ENCODE data around the gene PARP6.

The PARP6 gene

GRCh38 chr15:72197460-72198355 is 74.6 kb downstream of the PARP6 start, which contains the start of gene GRAMD2A:
TSS of gene GRAMD2A (minus strand) at chr15:72197787.
- Histone ChIP-seq H4K8ac (ENCODE audit: low read length) (peak within 1 kb of the TSS; percentile 53), H2AFZ (ENCODE audit: low read depth, low read length) (no peak within 1 kb of the TSS), H3K4me3 (ENCODE audit: insufficient read depth in 1 of 2, low read depth in 1 of 2, low read length in 2 of 2) (peak within 1 kb of the TSS; percentile 45 to 61), H3K9ac (ENCODE audit: low read length) (peak within 1 kb of the TSS; percentile 64), H3K36me3 (ENCODE audit: control insufficient read depth in 1 of 2, insufficient read depth in 2 of 2, low read depth in 1 of 2, low read length in 2 of 2) (peaks cover 47 to 48% of the 10 kb centered on the region in 2 experiments), H3K4me1 (ENCODE audit: control insufficient read depth, insufficient read depth, low read depth, low read length) (peaks cover 26% of the 10 kb centered on the region), H2BK5ac (ENCODE audit: low read depth, low read length, poor library complexity, severe bottlenecking) (no peak within 1 kb of the TSS), H3K27me3 (ENCODE audit: control insufficient read depth in 1 of 2, insufficient read depth in 1 of 2, low read length in 2 of 2) (no peaks in the 10 kb centered on the region), H2BK120ac (ENCODE audit: low read depth, low read length) (no peak within 1 kb of the TSS), H2AK5ac (ENCODE audit: low read length, severe bottlenecking) (no peak within 1 kb of the TSS), H2BK15ac (ENCODE audit: low read depth, poor library complexity, severe bottlenecking) (no peak within 1 kb of the TSS), H3K4me2 (ENCODE audit: low read length, poor library complexity, severe bottlenecking) (peak within 1 kb of the TSS; percentile 73), H3K9me3 (ENCODE audit: control insufficient read depth, low read length) (no peaks in the 10 kb centered on the region), H3K14ac (ENCODE audit: low read length in 2 of 2) (no peak within 1 kb of the TSS), H2BK12ac (ENCODE audit: low read length in 2 of 2) (no peak within 1 kb of the TSS), H4K91ac (ENCODE audit: low read length) (no peak within 1 kb of the TSS), H3K27ac (ENCODE audit: low read length, poor library complexity, severe bottlenecking) (no peak within 1 kb of the TSS), H3K4ac (ENCODE audit: low read depth in 1 of 2, low read length in 2 of 2) (no peak within 1 kb of the TSS), H3K23ac (ENCODE audit: low read length in 2 of 2) (no peak within 1 kb of the TSS), H3K79me1 (replicated peaks; ENCODE audit: low read length, poor library complexity, severe bottlenecking) (peaks cover 5% of the 10 kb centered on the region), H3K18ac (ENCODE audit: low read depth in 1 of 2, low read length in 2 of 2) (no peak within 1 kb of the TSS)
- 13% methylated on average over 52 of the region's 83 CpGs for WGBS
- peak; percentile 37 for DNase-seq

DNA sequence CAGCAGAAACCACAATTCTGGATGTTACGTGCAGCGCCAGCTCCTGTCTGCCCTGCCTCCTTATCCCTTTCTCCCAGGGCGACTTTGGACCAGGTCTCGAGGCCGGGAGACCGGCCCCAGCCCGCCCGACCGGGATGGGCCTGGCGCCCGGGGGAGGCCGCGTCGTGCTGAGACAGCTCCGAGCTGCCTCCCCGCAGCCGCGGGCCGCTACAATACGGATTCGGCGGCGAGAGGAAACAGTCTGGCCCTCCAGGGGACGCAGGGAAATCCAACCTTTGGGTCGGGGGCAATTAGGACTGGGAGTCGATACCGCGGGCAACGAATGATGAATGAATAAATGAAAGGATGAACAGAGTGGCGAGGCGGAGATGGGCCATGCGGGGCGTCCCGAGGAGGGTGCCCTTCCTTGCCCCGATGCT is 75.3 kb downstream of the PARP6 start:
- H2BK12ac ChIP-seq (ENCODE audit: low read length in 2 of 2) = no peak overlapping the region
- H2BK15ac ChIP-seq (ENCODE audit: low read depth, poor library complexity, severe bottlenecking) = no peak overlapping the region
- no peaks in the 10 kb centered on the region for H3K9me3 ChIP-seq (ENCODE audit: control insufficient read depth, low read length)
- peak overlapping the region; percentile 59 for H3K9ac ChIP-seq (ENCODE audit: low read length)
- H3K18ac ChIP-seq (ENCODE audit: low read depth in 1 of 2, low read length in 2 of 2) = no peak overlapping the region
- 12% methylated on average over 31 of the region's 35 CpGs for WGBS
- H4K91ac ChIP-seq (ENCODE audit: low read length) = no peak overlapping the region
- no peak overlapping the region for H3K14ac ChIP-seq (ENCODE audit: low read length in 2 of 2)
- peaks cover 24% of the 10 kb centered on the region for H3K4me1 ChIP-seq (ENCODE audit: control insufficient read depth, insufficient read depth, low read depth, low read length)
- no peak overlapping the region for H2BK120ac ChIP-seq (ENCODE audit: low read depth, low read length)
- H3K23ac ChIP-seq (ENCODE audit: low read length in 2 of 2) = no peak overlapping the region
- peak overlapping the region; percentile 73 for H3K4me2 ChIP-seq (ENCODE audit: low read length, poor library complexity, severe bottlenecking)
- peak; percentile 21 for DNase-seq
- peaks cover 40 to 41% of the 10 kb centered on the region in 2 experiments for H3K36me3 ChIP-seq (ENCODE audit: control insufficient read depth in 1 of 2, insufficient read depth in 2 of 2, low read depth in 1 of 2, low read length in 2 of 2)
- no peaks in the 10 kb centered on the region for H3K27me3 ChIP-seq (ENCODE audit: control insufficient read depth in 1 of 2, insufficient read depth in 1 of 2, low read length in 2 of 2)
- H4K8ac ChIP-seq (ENCODE audit: low read length) = peak overlapping the region; percentile 53
- H3K4ac ChIP-seq (ENCODE audit: low read depth in 1 of 2, low read length in 2 of 2) = no peak overlapping the region
- peak overlapping the region; percentile 45 to 61 for H3K4me3 ChIP-seq (ENCODE audit: insufficient read depth in 1 of 2, low read depth in 1 of 2, low read length in 2 of 2)
- H3K27ac ChIP-seq (ENCODE audit: low read length, poor library complexity, severe bottlenecking) = no peak overlapping the region
- no peak overlapping the region for H2AFZ ChIP-seq (ENCODE audit: low read depth, low read length)
- H3K79me1 ChIP-seq (replicated peaks; ENCODE audit: low read length, poor library complexity, severe bottlenecking) = peaks cover 3% of the 10 kb centered on the region
- H2AK5ac ChIP-seq (ENCODE audit: low read length, severe bottlenecking) = no peak overlapping the region
- no peak overlapping the region for H2BK5ac ChIP-seq (ENCODE audit: low read depth, low read length, poor library complexity, severe bottlenecking)

DNA sequence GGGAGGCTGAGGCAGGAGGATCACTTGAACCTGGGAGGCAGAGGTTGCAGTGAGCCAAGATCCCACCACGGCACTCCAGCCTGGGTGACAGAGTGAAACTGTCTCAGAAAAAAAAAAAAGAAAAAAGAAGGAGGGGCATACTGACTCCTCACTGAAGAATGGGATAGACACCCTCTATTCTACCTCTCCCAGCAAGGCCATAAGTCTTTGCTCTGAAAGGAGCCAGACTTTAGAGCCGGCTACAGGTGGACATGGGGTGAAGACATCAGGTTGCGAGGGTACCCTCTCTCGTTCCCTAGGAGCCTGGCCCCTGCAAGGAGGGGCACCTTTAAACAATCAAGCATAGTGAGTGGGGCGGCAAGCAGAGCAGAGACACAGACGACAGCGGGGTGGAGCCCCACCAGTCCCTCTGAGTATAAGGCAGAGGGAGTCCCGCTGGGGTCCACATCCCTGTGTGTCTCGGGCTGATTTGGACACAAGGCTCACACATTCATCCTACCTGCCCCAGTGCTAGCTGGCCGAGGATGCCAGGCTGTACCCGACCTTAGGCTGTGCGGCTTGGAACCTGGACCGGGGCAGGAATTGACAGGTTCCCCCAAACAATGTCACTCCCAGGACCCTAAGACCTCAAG is 75.8 kb downstream of the PARP6 start:
- H3K79me1 ChIP-seq (replicated peaks; ENCODE audit: low read length, poor library complexity, severe bottlenecking) = peaks cover under 1% of the 10 kb centered on the region
- no peak overlapping the region for H3K9ac ChIP-seq (ENCODE audit: low read length)
- no peak overlapping the region for H3K4me3 ChIP-seq (ENCODE audit: insufficient read depth in 1 of 2, low read depth in 1 of 2, low read length in 2 of 2)
- no peak overlapping the region for H4K91ac ChIP-seq (ENCODE audit: low read length)
- H2AK5ac ChIP-seq (ENCODE audit: low read length, severe bottlenecking) = no peak overlapping the region
- peaks cover 21% of the 10 kb centered on the region for H3K4me1 ChIP-seq (ENCODE audit: control insufficient read depth, insufficient read depth, low read depth, low read length)
- H2BK15ac ChIP-seq (ENCODE audit: low read depth, poor library complexity, severe bottlenecking) = no peak overlapping the region
- 64% methylated on average over 12 of the region's 13 CpGs for WGBS
- H3K27me3 ChIP-seq (ENCODE audit: control insufficient read depth in 1 of 2, insufficient read depth in 1 of 2, low read length in 2 of 2) = no peaks in the 10 kb centered on the region
- H2AFZ ChIP-seq (ENCODE audit: low read depth, low read length) = no peak overlapping the region
- H3K18ac ChIP-seq (ENCODE audit: low read depth in 1 of 2, low read length in 2 of 2) = no peak overlapping the region
- peak; percentile 10 for DNase-seq
- H2BK120ac ChIP-seq (ENCODE audit: low read depth, low read length) = no peak overlapping the region
- H4K8ac ChIP-seq (ENCODE audit: low read length) = no peak overlapping the region
- H3K9me3 ChIP-seq (ENCODE audit: control insufficient read depth, low read length) = no peaks in the 10 kb centered on the region
- H2BK5ac ChIP-seq (ENCODE audit: low read depth, low read length, poor library complexity, severe bottlenecking) = no peak overlapping the region
- no peak overlapping the region for H3K27ac ChIP-seq (ENCODE audit: low read length, poor library complexity, severe bottlenecking)
- H3K4ac ChIP-seq (ENCODE audit: low read depth in 1 of 2, low read length in 2 of 2) = no peak overlapping the region
- no peak overlapping the region for H3K14ac ChIP-seq (ENCODE audit: low read length in 2 of 2)
- no peak overlapping the region for H3K4me2 ChIP-seq (ENCODE audit: low read length, poor library complexity, severe bottlenecking)
- H3K36me3 ChIP-seq (ENCODE audit: control insufficient read depth in 1 of 2, insufficient read depth in 2 of 2, low read depth in 1 of 2, low read length in 2 of 2) = peaks cover 35 to 37% of the 10 kb centered on the region in 2 experiments
- no peak overlapping the region for H2BK12ac ChIP-seq (ENCODE audit: low read length in 2 of 2)
- no peak overlapping the region for H3K23ac ChIP-seq (ENCODE audit: low read length in 2 of 2)

DNA sequence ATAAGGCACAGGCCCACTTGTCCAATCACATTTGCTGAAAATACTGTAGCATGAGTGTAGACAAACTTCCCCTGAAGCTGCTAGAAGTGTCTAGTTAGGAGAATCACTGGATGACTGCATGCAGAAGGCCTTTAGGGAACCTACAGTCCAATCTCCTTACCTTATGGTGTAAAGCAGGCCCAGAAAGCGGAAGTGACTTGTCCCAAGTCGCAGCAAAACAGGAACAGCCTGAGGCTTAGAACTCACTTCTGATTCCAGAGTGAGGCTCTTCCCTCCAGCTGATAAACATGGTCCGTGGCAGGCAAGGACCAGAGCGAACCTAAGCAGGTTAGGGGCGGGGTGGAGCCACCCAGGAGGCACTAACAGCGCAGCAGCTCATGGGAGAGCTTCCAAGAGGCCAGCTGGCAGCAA is 77.2 kb downstream of the PARP6 start:
- no peak overlapping the region for H2AK5ac ChIP-seq (ENCODE audit: low read length, severe bottlenecking)
- DNase-seq = no peak
- peaks cover 21 to 23% of the 10 kb centered on the region in 2 experiments for H3K36me3 ChIP-seq (ENCODE audit: control insufficient read depth in 1 of 2, insufficient read depth in 2 of 2, low read depth in 1 of 2, low read length in 2 of 2)
- H4K8ac ChIP-seq (ENCODE audit: low read length) = no peak overlapping the region
- 76% methylated on average over 6 of the region's 6 CpGs for WGBS
- H3K4ac ChIP-seq (ENCODE audit: low read depth in 1 of 2, low read length in 2 of 2) = no peak overlapping the region
- peaks cover 11% of the 10 kb centered on the region for H3K4me1 ChIP-seq (ENCODE audit: control insufficient read depth, insufficient read depth, low read depth, low read length)
- no peak overlapping the region for H2BK5ac ChIP-seq (ENCODE audit: low read depth, low read length, poor library complexity, severe bottlenecking)
- H3K4me2 ChIP-seq (ENCODE audit: low read length, poor library complexity, severe bottlenecking) = no peak overlapping the region
- no peak overlapping the region for H2AFZ ChIP-seq (ENCODE audit: low read depth, low read length)
- H3K27me3 ChIP-seq (ENCODE audit: control insufficient read depth in 1 of 2, insufficient read depth in 1 of 2, low read length in 2 of 2) = no peaks in the 10 kb centered on the region
- H2BK12ac ChIP-seq (ENCODE audit: low read length in 2 of 2) = no peak overlapping the region
- H3K14ac ChIP-seq (ENCODE audit: low read length in 2 of 2) = no peak overlapping the region
- no peak overlapping the region for H2BK120ac ChIP-seq (ENCODE audit: low read depth, low read length)
- H3K79me1 ChIP-seq (replicated peaks; ENCODE audit: low read length, poor library complexity, severe bottlenecking) = no peaks in the 10 kb centered on the region
- no peak overlapping the region for H2BK15ac ChIP-seq (ENCODE audit: low read depth, poor library complexity, severe bottlenecking)
- no peak overlapping the region for H3K9ac ChIP-seq (ENCODE audit: low read length)
- H3K4me3 ChIP-seq (ENCODE audit: insufficient read depth in 1 of 2, low read depth in 1 of 2, low read length in 2 of 2) = no peak overlapping the region
- H3K27ac ChIP-seq (ENCODE audit: low read length, poor library complexity, severe bottlenecking) = no peak overlapping the region
- H3K9me3 ChIP-seq (ENCODE audit: control insufficient read depth, low read length) = no peaks in the 10 kb centered on the region
- H3K18ac ChIP-seq (ENCODE audit: low read depth in 1 of 2, low read length in 2 of 2) = no peak overlapping the region
- no peak overlapping the region for H3K23ac ChIP-seq (ENCODE audit: low read length in 2 of 2)
- no peak overlapping the region for H4K91ac ChIP-seq (ENCODE audit: low read length)

All from mesenchymal stem cell (in vitro differentiated cells and primary cell).